ENCODE results near the gene TBXA2R. TPM values are rescaled to one million over a fixed set of nuclear protein-coding genes. Genes with fewer than 3 reads are reported as not detected.
A peak's percentile ranks its signal among the peaks of the same experiment; 100 is the strongest.
"Not testable (repeated sequence)": the region's sequence is repeated elsewhere in the genome, so short reads cannot be mapped to it uniquely, and the experiment has no call there.

The TBXA2R gene
- total RNA-seq, 1 donor from 2014 or later: 2.6 TPM

GRCh38 chr19:3589949-3590348 is 16.7 kb downstream of the TBXA2R start:
- no peak for ATAC-seq (ENCODE audit: poor library complexity)
- DNase-seq: no peak
- intact Hi-C loops (cut with DNase I): no loop called here

GRCh38 chr19:3589439-3589838 is 17.2 kb downstream of the TBXA2R start:
- ATAC-seq (ENCODE audit: poor library complexity): no peak
- intact Hi-C loops (cut with DNase I): no loop called here
- DNase-seq: no peak

DNA sequence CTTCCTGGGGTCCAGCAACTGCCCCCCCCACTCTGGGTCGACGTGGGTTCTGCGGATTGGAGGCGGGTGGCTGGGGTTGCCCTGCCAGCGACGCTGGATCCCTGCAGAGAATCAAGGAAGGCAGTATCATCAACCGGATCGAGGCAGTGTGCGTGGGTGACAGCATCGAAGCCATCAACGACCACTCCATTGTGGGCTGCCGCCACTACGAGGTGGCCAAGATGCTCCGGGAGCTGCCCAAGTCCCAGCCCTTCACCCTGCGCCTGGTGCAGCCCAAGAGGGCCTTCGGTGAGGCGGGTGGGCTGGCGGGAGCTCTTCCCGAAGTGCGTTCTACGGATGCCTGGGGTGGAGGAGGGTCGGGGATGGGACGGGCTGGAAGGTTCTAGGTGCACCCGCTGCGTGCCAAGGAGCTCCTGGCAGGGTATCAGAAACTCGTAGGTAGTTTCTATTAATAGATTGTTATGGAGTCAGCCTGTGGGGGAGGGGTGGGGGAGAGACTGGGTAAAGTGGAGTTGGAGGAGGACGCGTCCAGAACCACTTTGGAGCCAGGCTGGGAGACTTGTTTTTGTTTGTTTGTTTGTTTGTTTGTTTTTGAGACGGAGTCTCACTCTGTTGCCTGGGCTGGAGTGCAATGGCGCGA is 19.8 kb downstream of the TBXA2R start:
- intact Hi-C loops (cut with DNase I): loop anchor here (2.0 kb wide), 1 partner anchor 32 kb away; no protein-coding TSS in a partner anchor
- DNase-seq (no peak), ATAC-seq (ENCODE audit: poor library complexity) (peak; percentile 46)

GRCh38 chr19:3586127-3586626 is 20.5 kb downstream of the TBXA2R start:
- ATAC-seq (ENCODE audit: poor library complexity) (no peak), DNase-seq (no peak)
- intact Hi-C loops (cut with DNase I): loop anchor here (2.0 kb wide), 1 partner anchor 33 kb away; no protein-coding TSS in a partner anchor

- no peak for ATAC-seq (ENCODE audit: poor library complexity)
- intact Hi-C loops (cut with DNase I): loop anchor here (2.0 kb wide), 1 partner anchor 33 kb away; no protein-coding TSS in a partner anchor
- no peak for DNase-seq
These were observed 21.2 kb downstream of the TBXA2R start, which contains the start of gene GIPC3 for GRCh38 chr19:3585301-3586126. Gene GIPC3 (plus strand): TSS chr19:3585478. CDS start chr19:3585598, 120 bp downstream.

DNA sequence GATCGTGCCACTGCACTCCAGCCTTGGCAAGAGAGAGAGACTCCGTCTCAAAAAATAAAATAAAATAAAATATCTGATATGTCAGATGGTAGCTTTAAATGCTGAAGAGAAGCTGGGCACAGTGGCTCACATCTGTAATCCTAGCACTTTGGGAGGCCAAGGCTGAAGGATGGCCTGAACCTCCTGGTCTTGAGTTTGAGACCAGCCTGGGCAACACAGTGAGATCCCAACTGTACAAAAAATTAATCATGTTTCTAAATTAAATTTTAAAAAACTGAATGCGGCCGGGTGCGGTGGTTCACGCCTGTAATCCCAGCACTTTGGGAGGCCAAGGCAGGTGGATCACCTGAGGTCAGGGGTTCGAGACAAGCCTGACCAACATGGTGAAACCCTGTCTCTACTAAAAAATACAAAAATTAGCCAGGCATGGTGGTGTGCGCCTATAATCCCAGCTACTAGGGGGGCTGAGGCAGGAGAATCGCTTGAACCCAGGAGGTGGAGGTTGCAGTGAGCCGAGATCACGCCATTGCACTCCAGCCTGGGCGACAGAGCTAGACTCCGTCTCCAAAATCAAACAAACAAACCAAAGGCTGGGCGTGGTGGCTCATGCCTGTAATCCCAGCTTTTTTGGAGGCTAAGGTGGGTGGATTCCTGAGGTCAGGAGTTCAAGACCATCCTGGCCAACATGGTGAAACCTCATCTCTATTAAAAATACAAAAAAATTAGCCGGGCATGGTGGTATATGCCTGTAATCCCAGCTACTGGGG is 22.5 kb downstream of the TBXA2R start:
- intact Hi-C loops (cut with DNase I); DNase-seq; ATAC-seq (ENCODE audit: poor library complexity): not testable (repeated sequence)

- ATAC-seq (ENCODE audit: poor library complexity); intact Hi-C loops (cut with DNase I); DNase-seq: not testable (repeated sequence)
These were observed 24.9 kb downstream of the TBXA2R start for GRCh38 chr19:3581792-3582191.

DNA sequence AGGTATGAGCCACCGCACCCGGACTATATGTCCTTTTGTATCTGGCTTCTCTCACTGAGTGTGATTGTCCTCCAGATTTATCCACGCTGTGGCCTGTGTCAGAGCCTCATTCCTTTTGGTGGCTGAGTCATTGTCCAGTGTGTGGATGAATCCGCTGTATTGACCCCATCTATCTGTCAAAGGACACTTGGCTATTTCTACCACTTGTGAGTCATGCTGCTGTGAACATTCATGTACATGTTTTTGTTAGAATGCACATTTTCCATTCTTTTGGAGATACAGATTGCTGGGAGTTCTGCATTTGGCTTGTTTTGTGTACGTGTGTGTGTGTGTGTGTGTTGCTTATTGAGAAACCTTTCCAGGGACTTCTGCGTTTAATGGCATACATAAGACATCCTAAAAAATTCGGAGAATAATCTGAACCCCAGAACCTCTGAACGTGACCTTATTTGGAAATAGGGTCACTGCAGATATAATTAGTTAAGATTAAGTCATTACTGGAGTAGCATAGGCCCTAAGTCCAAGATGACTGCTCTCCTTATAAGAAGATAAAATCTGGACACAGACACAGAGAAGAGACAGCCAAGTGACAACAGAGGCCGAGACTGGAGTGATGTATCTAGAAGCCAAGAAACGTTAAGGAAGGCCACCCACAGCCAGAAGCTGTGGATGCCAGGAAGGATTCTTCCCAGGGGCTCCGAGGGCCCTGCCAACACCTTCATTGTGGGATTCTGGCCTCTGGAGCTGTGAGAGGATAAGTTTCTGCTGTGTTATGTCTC is 26.3 kb downstream of the TBXA2R start:
- intact Hi-C loops (cut with DNase I): no loop called here
- DNase-seq (no peak), ATAC-seq (ENCODE audit: poor library complexity) (no peak)

- DNase-seq (no peak), ATAC-seq (ENCODE audit: poor library complexity) (no peak)
- intact Hi-C loops (cut with DNase I): no loop called here
These were observed 28.3 kb downstream of the TBXA2R start for GRCh38 chr19:3578390-3578789.

DNA sequence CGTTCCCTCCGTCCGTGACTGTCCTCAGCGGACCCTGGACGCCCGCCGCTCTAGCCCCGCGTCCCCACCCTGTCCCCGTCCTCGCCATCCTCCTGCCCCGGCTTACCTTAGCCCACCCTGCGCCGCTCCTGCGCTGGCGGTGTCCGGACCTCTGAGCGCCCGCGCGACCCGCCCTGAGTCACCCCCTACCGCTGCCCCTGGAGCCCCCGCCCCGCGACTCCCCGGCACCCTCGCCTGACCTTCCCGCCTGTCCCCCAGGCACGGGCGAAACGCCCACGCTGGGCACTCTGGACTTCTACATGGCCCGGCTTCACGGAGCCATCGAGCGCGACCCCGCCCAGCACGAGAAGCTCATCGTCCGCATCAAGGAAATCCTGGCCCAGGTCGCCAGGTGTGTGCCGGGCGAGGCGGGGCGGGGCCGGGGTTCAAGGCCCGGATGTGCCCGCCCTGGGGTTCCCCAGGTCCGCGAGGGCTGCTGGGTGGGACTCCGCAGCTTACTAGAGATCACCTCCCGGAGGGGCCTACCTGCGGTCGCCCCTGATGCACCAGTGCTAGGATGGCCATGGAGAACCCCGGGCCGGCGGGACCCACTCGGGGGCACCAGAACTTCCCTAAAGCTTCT is 28.8 kb downstream of the TBXA2R start:
- DNase-seq: no peak
- ATAC-seq (ENCODE audit: poor library complexity): no peak
- intact Hi-C loops (cut with DNase I): no loop called here

- peak; percentile 30 for ATAC-seq (ENCODE audit: poor library complexity)
- intact Hi-C loops (cut with DNase I): no loop called here
These were observed 29.8 kb downstream of the TBXA2R start for GRCh38 chr19:3576696-3577443.

GRCh38 chr19:3575949-3576673 is 30.6 kb downstream of the TBXA2R start:
- ATAC-seq (ENCODE audit: poor library complexity) (no peak), DNase-seq (no peak)
- intact Hi-C loops (cut with DNase I): no loop called here

More at GRCh38 chr19:3576696-3577443, 29.8 kb downstream of the TBXA2R start:
- peak; percentile 81 for DNase-seq

DNA sequence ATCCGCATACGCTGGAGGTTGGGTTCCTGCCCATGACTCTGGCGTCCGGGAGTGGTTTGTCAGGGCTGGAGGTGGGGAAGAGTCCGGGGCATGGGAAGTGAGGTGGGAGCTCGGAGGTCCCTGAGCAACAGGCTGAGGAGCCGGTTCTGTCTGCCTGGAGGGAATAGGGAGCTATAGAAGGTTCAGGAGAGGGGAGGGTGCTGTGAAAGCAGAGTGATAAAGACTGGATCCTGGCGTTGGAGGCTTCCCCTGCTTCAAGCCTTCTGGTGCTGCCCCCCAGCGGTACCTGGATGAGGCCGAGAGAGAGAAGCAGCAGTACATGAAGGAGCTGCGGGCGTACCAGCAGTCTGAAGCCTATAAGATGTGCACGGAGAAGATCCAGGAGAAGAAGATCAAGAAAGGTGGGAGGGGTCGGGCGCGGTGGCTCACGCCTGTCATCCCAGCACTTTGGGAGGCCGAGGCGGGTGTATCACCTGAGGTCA is 31.4 kb downstream of the TBXA2R start:
- intact Hi-C loops (cut with DNase I): no loop called here
- ATAC-seq (ENCODE audit: poor library complexity) (no peak), DNase-seq (no peak)

GRCh38 chr19:3573858-3574637 is 32.6 kb downstream of the TBXA2R start:
- intact Hi-C loops (cut with DNase I): no loop called here
- ATAC-seq (ENCODE audit: poor library complexity) (peak; percentile 19), DNase-seq (peak; percentile 93)

GRCh38 chr19:3573162-3573857 is 33.4 kb downstream of the TBXA2R start:
- DNase-seq (peak; percentile 63), ATAC-seq (ENCODE audit: poor library complexity) (peak; percentile 10)
- intact Hi-C loops (cut with DNase I): no loop called here

Data from Right ventricle myocardium superior (tissue), 1 donor.